ENCODE results near the gene TRABD2B. TPM values are rescaled to one million over a fixed set of nuclear protein-coding genes. Genes with fewer than 3 reads are reported as not detected.

The TRABD2B gene
- polyA plus RNA-seq, 4 donors, result 17.0 to 21.6 (median 19.4) TPM

DNA sequence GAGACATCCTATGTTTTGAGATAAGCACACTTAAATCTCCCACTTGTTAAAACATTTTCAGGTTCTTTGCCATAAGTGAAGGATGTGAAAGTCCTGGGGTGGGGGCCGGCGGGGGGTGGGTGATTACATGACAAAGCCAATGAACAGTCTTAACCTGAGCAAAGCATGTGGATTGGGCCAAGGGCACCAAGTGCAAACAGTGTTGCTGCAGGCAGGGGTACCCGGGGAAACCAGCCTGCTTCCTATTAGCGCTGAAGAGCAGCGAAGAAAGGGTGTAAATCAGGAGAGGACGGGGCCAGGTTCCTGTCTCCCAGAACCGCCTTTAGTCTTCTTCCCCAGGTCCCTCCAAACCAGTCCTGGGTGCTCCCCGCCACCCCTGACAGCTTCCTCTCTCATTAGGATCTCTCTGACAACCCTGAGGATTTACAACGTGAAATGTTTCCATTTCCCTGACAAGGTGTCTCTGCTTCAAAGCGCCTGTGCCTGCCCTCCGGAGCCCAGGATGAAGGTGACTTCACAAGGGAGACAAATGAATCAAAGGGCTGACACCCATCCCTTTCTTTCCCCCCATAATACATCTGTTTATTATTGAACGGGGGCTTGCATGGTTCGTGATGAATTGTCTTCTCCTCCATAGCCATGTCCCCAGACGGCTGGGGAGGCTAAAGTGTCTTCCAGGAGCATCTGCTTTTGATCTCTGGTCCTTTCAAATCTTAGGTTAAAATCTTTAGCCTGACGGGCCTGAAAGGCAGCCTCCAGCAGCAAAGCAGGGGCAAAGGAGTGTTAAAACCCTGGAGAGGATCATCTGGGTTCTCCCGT, 109.5 kb downstream of the TRABD2B start:
- DNase-seq (ENCODE audit: low read depth in 4 of 4, low spot score in 3 of 4), result no peak

DNA sequence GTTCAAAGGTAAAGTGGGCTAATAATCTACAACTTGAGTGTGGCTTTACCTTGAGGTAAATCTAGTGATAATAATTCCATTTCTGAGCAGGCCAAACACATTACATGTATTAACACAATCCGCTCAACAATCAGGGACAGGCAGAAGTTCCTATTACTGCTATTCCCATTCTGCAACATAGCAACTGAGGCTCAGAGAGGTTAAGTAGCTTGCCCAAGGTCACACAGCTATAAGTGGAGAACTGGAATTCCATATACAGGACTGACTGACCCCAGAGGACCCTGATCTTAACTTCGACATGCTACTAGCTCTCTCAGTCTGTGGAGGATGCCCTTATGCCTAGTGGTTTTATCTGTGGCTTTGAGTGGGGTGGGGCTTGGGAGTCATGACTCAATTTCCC, 110.1 kb downstream of the TRABD2B start:
- no peak for DNase-seq (ENCODE audit: low read depth in 4 of 4, low spot score in 3 of 4)

DNA sequence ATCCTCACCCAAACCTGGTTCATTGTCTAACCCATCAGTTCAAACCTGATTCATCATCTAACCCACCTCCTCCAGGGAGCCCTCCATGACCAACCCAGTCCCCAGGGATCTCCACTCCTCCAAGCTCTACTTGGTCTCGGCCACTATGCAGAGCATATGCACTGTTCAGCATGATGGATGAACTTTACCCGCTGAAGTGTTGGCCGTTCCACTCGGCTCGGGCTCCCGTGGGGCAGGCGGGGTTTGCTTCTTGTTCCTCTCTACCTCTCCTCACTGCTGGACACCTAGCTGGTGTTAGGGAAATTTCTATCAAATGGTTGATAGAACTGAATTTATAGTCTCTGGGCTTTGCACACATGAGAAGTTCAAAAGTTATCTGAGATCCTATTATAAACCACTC, 111.0 kb downstream of the TRABD2B start:
- DNase-seq (ENCODE audit: low read depth in 4 of 4, low spot score in 3 of 4), result no peak

DNA sequence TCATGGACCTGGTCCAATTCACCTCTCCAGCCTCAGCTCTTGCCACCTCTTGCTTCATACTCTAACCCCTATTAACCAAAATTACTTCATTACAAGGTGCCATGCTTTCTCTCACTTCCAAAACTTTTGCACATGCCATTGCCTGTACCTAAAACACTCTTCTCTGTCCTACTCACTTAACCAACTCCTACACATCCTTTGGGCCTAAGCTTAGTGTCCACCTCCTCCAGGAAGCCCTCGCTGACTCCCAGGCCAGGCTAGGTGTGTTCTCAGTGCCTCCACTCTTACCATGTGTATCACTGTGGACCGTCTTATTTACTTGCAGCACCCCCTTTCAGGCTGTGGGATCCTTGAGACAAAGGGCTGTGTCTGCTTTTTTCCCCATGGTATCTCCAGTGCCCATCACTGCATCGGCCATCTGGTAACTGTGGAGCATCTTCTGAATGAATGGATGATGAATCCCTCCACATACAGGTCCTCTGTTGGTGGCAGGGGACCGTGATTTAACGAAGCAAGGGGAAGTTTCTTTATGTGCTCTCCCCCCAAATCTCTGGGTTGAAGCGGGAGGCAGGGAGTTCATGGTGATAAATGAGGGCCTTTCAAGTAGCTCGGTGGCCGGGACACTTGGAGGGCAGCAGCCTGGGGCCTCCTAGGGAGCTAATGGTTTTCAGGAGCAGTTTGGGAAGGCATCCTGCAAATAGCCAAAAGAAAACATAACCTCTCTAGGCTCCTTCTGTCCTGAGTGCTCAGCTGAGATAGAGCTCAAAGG, 111.9 kb downstream of the TRABD2B start:
- DNase-seq (ENCODE audit: low read depth in 4 of 4, low spot score in 3 of 4), result no peak

DNA sequence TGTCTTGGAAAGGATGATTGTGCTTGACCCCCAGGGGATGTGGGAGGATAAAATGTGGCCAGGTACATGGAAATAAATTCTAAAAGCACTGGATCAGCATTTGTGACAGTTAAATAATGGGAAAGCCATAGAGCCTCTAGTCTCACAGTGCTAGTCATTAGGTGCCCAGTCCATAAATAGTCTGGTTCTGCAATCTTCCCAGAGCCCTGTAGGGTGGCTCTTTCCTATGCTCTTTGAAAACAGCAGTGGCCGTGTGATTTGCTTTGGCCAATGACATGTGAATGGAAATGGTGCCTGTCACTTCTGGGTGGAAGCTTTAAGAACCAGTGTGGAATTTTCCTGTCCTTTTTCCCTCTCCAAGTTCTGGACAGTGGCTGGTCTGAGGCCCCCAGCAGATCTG, 113.2 kb downstream of the TRABD2B start:
- DNase-seq (ENCODE audit: low read depth in 4 of 4, low spot score in 3 of 4), result no peak

DNA sequence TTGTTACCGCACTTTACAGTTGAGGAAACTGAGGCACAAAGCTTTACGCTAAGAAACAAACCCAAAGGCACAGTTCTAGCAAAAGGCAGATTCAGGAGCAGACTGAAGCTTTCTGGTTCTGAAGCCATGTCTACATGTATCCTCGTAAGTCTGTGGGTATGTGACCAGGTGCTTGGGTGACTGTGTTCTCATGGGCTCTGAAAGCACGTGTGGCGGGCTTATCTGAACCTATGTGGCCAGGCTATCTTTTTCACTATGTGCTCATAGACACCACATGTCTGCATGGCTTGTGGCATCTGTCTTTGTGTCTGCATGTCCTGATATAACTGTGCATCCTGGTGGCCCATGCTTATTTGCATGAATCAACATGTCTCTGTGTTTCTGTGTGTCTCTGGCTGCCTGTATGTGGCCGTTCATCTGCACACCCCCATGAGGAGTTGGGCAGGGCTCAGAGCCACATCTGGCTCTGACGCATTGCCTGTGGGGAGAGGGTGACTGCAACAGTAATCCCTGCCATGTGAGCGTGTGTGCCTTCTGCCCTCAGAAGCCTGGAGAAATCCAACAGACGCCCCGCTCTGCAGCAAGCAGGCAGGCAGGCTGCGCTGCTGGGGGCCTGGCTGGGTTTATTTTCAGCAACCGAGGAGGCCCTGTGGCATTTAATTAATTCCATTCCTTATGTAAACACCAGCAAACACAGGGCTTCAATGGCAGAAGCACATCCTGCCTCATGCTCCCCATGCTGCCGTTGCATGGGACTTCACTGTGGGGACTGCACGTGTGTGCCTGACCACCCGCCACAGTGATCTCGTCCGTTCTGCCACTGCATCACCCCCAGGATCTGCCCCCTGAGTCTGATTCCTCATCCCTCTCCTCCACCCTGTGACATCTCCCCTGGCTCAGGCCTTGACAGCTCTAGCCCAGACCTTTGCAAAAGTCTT, 115.4 kb downstream of the TRABD2B start:
- DNase-seq (ENCODE audit: low read depth in 4 of 4, low spot score in 3 of 4), result no peak

DNA sequence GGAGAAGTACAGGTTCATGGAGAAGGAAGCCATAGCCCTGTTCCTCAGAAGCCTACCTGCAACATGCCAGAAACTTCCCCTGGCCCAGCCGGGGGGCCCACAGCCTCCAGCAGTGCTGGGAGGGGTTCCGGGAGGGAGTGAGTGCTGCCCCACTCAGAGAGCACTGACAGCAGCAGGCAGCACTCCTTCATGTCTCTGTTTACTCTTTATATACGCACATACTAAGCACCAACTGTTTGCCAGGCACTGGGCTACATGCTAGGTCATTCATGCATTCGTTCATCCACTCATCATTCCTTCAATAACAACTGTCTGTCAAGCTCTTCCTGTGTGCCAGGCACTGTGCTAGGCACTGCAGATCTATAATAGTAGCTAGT, 120.6 kb downstream of the TRABD2B start:
- DNase-seq (ENCODE audit: low read depth in 4 of 4, low spot score in 3 of 4), result no peak

DNA sequence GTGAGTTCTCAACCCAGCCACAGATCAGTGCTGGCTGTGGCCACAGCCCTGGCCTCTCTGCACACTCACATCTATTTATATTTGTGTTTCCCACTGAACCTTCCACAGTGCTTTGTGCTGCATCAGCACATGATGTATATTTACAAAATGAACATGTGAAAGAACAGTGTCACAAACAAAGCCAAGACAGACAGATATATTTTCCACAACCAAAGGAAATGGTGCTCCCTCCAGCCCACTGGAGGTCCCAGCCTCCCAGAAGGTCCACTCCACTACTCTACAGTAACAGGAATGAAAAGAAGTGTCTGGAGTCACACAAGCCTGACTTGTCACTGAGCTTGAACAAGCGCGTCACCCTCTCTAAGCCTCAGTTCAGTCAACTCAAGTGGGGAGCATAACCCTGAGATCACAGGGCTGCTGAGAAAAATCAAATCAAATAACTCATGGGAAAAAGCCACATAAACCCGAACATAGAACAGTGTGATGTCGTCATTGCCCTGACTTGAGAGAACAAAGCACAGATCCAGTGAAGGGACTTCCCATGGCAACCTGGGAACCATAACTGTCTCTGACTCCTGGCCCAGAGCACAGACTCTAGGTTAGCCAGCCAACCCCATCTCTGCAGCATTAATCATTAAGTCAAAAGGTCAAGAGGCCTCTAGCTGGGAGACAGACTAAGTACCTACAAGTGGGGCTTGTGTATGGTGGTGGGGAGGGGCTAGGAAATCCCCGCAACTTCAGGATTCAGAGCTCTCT, 121.2 kb downstream of the TRABD2B start:
- peak in 2 of 4 donors; percentile 53 to 59 for DNase-seq (ENCODE audit: low read depth in 4 of 4, low spot score in 3 of 4)

DNA sequence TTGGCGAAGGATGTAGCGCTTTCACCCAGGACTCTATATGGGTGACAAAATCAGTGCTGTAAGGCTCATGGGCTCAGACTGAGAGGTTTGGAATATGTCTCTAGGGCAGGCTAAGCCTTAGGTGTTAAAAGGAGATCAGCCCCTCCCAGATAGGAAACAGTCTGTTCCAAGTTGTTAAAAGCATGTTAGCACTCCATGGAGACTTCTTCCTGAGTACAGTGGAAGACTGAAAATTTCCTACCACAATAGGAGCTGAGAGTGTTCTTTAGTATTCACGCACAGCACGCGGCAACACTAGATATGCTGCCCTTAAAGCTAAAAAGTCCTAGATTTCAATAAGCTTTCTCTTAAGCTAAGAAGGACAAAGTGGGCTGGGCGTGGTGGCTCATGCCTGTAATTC, 122.1 kb downstream of the TRABD2B start:
- no peak for DNase-seq (ENCODE audit: low read depth in 4 of 4, low spot score in 3 of 4)

DNA sequence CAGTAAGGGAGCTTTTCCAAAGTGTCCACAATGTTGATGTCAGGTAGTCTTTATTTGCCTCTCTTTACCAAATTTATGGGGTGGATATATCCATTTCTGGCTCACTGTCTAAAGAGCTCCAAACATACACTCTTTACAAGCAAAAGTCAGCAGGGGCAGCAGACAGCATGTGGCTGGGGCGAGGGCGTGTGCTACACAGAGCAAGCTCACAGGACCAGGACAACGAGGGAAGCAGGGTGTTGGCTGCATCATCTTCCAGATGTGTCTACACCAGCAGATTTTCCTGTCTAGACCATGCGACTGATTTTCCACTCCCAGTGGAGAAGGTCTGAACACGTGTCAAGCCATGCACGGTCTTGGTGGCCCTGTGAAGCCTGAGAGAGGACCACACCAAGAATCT, 123.8 kb downstream of the TRABD2B start:
- no peak for DNase-seq (ENCODE audit: low read depth in 4 of 4, low spot score in 3 of 4)

DNA sequence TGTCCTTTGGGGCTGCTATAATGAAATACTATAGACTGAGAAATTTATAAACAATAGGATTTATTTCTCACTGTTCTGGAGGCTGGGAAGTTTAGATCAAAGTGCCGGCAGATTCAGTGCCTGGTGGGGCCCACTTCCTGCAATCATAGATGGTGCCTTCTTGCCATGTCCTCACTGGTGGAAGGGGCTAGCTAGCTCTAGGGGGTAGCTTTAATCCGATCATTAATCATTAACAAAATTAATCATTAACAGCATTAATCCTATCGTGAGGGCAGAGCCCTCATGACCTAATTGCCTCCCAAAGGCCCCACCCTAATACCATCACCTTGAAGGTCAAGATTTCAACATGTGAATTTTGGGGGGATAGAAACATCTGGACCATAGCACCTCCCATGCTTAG, 124.3 kb downstream of the TRABD2B start:
- DNase-seq (ENCODE audit: low read depth in 4 of 4, low spot score in 3 of 4), result no peak

DNA sequence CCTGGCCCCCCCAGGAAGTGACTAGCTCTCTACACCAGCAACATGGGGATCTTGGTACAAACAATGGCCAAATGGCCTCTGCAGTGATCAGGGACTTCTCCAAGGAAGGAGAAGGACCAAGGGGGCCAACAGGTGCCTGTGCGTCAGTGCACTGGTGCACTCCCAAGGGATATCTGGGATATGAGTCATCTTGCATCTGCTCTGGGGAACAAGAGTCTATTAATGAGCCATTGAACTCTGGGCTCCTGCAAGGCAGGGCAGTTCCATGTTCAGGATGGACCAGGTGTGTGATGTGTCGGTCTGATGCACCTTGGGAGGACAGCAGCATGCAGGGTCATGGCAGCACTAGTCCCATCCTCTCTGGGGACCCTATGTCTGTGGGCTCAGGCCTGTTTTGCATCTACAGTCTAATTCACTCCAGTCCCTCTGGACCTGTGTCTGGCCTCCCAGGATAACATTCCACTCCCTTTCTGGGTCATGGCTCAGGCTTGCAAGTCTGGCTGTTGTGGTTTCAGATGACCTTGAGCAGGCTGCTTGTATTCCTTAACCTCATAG, 125.3 kb downstream of the TRABD2B start:
- DNase-seq (ENCODE audit: low read depth in 4 of 4, low spot score in 3 of 4), result no peak

DNA sequence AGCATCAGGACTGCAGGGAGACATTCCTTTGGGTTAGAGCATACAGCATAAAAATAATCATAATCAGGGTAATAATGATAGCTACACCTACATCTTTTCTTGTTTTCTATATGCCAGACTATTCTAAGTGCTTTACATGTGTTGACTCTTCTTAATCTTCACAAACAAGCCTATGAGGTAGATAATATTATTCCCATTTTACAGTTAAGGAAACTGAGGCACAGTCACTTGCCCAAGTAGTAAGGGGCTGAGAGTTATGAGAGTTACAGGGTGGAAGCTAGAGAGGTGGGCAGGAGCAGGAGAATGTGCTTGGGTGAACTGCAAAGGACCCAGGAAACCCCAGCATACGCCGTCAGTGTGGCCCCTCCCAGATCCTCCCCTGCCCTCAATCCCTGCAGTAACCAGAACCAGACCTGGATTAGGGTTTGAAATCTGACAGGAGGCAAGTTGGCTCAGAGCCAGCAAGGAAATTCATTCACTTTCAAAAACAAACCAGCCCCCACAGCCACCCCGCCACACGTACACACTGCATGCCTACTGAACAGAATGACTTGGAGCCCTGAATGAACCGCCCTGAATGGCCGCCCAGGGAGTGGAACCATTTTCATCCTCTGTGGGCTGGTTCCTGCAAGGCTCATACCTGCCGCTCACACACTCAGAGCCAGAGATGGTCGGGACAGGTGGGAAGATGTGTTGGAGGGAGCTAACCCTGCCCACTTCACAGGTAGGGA, 126.1 kb downstream of the TRABD2B start:
- DNase-seq (ENCODE audit: low read depth in 4 of 4, low spot score in 3 of 4), result no peak

DNA sequence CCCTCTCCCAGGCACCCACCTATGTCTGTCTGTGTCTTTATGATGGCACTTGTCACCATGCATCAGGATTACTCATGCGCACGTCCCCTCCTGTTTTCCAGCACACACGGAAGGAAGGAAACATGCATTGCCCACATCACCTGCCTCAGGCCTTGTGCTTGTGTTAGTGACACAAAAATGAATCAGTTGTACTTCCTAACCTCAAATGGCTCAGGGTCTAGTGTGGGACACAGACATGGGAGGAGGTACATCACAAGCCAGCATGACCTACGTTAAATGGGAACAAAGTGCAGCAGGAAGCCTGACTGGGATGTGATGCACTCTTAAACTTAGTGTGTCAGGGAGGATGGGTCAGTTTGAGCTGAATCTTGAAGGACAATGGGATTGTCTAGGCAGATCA, 126.7 kb downstream of the TRABD2B start:
- no peak for DNase-seq (ENCODE audit: low read depth in 4 of 4, low spot score in 3 of 4)

DNA sequence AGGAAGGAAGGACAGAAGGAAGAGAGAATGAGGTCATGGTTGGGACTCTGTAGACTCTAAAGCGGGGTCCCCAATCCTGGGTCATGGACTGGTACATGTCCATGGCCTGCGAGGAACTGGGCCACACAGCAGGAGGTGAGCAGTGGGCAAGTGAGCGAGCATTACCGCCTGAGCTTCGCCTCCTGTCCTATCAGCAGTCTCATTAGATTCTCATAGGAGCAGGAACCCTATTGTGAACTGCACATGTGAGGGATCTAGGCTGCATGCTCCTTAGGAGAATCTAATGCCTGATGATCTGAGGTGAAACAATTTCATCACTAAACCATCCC, 128.9 kb downstream of the TRABD2B start:
- DNase-seq (ENCODE audit: low read depth in 4 of 4, low spot score in 3 of 4), result no peak

DNA sequence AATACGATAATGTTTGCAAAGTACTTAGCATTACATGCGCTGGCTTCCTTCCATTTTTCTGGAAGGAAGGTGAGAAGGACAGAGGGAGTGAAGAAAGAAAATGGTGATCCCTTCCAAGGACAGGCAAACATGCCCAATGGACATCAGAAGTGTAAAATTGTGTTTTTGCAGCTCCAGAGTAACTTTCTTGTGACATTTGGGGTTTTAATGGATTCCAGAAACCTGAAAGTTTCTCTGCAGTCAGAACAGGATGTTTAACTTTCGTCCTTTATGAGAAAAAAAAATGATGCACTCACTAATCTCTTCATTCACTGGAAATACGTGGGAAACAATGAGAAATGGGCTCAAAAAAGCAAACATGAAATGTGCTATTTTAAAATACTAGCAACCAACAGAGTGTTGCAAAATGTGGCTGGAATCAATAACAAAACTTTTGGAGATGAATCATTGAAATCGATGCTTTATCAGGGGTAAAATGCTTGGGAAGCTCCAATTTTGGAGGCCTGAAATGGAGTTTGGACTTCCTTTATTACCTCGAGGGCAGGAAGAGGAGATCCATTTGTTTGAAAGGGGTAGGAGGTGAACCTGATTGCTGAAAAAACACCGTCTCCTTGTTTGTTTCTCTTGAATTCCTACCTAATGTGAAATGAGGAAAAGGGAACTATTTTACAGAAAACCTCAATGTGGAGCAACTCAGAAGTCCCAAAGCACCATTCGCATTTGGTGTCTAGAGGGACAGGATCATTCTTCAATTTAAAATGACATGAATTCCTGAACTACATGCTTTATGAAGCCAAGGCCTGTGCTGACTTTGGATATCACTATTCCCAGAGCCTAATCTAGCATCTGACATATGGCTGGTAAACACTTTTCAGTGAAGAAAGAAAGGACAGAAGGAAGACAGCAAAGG, 129.5 kb downstream of the TRABD2B start:
- no peak for DNase-seq (ENCODE audit: low read depth in 4 of 4, low spot score in 3 of 4)

DNA sequence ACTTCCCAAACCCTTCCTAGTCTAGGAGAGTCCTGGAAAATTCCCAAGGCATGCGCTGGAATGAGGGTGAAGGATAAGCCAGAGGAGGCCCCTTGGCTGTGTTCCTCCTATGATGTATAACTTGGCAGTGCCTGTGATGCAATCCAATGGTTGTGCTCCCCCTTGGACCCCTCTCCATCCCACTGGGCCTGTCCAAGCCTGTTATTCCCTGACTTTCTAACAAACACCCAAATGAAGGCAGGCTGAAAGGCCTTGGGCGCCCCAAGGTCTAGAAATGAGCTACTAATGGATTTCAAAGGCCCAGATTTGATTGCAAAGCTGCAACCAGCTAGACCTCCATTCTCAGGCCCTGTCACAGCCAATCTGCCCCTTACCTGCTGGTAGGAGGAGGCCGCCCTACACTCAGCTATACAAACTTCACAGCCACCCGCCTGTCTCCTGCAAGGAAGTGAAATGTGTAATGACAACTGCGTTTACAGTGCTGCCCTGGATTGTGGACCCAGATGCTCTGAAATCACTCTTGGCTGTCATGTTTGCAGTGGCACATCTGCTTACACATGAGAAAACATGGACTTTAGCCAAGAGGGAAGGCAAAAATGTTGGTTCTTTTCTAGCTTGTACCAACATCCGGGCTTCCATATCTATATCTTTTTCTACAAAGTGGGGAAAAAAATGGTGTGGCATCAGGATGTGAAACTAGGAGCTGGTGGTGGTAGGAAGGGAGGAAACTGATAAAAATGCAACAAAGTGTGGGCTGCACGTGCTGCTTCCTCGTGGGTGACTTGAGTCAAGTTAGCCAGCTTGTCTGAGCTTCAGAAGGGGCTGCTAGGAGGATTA, 130.4 kb downstream of the TRABD2B start:
- no peak for DNase-seq (ENCODE audit: low read depth in 4 of 4, low spot score in 3 of 4)
